IPS-18c (cell line): ENCODE data around the gene DCP1A.
"Not testable (repeated sequence)": the region's sequence is repeated elsewhere in the genome, so short reads cannot be mapped to it uniquely, and the experiment has no call there.

ENCODE experiments used
- H3K4me3 ChIP-seq: 2 replicates; pipeline ENCODE4 v1.7.0; 2013; ENCODE audit warnings: low read depth, mild to moderate bottlenecking, low read length, moderate library complexity; ENCODE audit not compliant: insufficient read depth
- H3K9me3 ChIP-seq: one replicate; pipeline ENCODE4 v1.6.1; 2013; ENCODE audit warnings: mild to moderate bottlenecking, low read length, moderate library complexity; ENCODE audit not compliant: control insufficient read depth, insufficient read depth

The DCP1A gene

DNA sequence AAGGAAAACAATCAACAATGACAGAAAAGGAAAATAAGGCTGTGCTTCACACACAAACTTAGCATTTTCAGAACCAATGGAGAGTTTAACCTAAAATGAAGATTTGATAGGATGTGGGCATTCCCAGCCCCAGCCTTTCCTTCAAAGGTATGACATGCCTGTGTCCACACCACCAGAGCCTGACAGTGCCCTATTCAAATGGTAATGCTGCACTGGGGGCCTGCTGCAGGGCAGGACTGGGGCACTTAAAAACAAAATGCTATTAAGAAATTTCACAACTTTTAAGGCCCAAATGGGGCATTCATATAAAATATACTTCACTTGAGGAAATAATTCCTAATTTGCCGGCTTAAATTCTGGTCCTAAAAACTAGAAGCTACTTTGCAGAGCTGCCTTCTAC is 60.6 kb downstream of the DCP1A start:
- no peaks in the 10 kb centered on the region for H3K9me3 ChIP-seq
- no peak overlapping the region for H3K4me3 ChIP-seq

DNA sequence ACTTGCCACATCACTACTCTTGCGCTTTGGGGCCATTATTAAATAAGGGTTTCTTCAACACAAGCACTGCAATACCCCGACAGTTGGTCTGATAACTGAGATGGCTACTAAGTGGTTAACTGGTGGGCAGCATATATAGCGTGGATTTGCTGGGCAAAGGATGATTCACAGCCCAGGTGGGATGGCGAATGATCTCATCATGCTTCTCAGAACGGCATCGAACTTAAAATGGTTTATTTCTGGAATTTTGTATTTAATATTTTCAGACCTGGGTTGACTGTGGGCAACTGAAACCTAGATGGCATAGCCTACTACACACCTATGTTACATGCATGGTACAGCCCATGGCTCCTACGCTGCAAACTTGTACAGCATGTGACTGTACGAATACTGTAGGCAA is 64.8 kb downstream of the DCP1A start:
- Histone ChIP-seq H3K9me3 (no peaks in the 10 kb centered on the region), H3K4me3 (no peak overlapping the region)

DNA sequence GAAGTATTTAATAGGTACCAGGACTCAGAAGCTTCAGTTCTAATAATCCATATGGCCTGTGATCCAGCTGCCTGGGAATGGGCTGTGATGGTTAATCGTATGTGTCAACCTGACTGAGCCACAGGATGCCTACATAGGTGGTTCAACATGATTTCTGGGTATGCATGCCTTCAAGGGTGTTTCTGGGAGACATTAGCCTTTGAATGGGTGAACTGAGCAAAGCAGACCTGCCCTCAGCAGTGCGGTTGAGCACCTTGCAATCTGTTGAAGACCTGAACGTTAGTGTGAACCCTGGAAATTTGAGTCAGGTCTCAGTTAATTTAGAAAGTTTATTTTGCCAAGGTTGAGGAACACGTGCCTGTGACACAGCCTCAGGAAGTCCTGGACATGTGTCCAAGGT is 68.7 kb downstream of the DCP1A start:
- Histone ChIP-seq H3K4me3 (no peak overlapping the region), H3K9me3 (no peaks in the 10 kb centered on the region)

DNA sequence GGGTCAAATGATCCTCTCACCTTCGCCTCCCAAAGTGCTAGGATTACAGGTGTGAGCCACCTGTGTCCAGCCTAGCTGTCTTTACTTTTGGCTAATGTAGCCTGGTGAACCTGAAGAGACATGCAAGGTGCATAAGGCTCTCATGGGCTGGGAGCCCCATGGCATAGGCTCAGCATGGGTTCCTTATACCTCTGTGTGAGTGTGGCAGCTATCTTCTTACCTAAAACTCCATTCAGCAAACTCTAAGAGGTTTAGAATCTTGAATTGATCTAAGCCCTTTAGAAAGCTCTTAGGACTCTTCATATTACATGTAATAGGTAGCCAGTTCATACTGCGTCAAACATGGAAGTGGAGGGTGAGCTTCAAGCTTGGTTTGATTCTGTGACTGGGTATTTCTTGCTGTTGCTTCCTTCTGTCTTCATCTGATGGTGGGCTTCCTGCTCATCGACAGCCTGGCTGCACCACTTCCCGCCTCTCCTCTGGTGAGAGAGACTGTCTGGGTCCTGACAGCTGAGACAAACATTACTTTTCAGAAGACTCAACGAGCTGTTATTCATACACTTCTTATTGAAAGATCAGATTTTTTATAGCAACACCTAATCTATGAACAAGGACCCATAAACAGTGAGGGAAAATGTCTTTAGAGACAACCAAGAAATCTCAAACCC is 72.3 kb downstream of the DCP1A start:
- H3K4me3 ChIP-seq = no peak overlapping the region
- H3K9me3 ChIP-seq = peaks cover 3% of the 10 kb centered on the region

DNA sequence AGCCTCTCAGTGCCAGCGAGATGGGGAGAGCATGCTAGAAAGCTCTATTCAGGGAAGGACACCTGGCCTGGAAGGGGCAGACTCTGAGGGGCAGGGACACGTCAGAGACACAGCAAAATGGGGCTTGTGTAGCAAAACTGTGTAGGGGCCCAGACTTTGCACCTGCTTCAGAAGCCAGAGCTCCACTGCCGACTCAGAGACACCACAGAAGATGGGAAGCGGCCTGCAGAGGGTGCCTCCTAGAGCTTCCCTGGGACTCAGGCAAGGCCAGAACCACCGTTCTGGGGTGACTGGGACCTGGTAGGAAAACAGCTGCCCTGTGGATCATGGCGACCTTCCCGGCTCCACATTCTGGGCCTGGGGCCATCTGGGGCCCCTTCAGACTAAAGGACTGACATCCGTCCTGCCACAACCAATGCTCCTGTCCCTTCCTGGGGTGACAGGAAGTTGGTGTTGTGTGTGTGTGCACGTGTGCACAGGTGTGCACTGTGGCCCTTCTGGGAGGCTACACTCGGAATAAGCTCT is 74.1 kb downstream of the DCP1A start:
- H3K4me3 ChIP-seq = no peak overlapping the region
- H3K9me3 ChIP-seq = peaks cover 3% of the 10 kb centered on the region

DNA sequence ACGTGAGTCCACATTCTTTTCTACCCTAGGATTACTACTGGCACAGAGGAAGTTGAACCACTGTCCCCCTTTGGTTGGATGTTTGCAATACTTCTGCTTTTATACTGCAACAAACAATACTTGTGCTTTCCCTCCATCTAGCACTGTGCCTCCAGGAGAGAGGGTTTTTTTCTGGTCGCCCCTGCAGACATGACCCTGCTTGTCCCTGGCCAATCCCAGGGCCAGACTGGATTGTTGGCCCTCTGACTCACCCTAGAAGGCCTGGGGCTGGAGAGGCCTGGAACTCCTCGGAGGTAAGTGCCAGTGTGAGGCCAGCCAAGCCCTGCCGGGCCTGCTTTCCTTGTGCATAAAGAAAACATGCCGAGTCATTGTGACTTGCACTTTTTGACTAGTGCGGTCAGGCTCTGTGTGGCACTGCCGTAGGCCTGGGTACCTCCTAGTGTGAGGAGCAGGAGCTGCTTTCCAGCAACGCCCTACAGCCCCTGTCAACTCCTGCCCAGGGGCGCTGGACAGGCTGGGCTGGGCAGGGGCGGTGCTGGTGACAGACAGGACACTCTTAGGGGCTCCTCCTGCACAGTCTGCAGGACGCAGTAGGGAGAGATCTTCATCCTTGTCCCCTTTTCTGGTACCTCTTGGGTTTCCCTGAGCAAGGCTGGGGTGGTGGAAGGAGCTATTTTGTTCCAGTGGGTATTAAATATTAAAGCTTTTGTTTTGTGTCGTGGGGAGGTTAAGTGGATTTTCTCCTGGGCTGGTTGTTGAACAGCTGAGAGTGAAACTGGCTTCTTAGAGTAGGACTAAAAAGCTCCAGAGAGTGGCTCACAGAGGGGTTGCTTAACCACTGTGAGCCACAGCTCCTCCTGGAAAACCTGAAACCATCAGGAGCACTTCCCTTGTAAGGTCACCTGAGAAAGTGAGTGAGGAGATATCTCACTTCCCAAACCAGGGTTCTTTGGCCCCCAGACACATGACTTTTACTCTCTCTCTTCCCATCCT is 77.2 kb downstream of the DCP1A start:
- H3K4me3 ChIP-seq = no peak overlapping the region
- H3K9me3 ChIP-seq = peaks cover 3% of the 10 kb centered on the region

DNA sequence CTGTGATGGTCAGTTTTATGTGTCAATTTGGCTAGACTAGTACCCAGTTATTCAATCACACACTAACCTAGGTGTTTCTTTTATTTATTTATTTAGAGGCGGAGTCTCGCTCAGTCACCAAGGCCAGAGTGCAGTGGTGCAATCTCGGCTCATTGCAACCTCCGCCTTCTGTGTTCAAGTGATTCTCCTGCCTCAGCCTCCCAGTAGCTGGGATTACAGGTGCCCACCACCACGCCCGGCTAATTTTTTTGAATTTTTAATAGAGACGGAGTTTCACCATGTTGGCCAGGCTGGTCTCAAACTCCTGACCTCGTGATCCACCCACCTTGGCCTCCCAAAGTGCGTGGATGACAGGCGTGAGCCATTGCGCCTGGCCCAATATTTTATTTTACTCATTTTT is 78.2 kb downstream of the DCP1A start:
- not testable (repeated sequence) for H3K9me3 ChIP-seq, H3K4me3 ChIP-seq

DNA sequence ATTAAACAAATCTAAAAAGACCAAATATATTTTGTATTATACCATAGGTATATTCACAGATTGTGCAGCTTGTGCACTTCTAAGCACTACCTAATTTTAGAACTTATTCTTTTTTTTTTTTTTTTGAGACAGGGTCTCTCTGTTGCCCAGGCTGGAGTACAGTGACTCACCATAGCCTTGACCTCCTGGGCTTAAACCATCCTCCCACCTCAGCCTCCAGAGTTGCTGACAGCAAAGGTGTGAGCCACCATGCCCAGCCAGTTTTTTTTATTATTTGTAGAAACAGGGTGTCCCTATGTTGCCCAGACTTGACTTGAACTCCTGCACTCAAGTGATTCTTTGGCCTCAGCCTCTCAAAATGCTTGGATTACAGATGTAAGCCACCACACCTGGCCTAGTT is 79.6 kb downstream of the DCP1A start:
- H3K9me3 ChIP-seq = peaks cover 3% of the 10 kb centered on the region
- H3K4me3 ChIP-seq = no peak overlapping the region

DNA sequence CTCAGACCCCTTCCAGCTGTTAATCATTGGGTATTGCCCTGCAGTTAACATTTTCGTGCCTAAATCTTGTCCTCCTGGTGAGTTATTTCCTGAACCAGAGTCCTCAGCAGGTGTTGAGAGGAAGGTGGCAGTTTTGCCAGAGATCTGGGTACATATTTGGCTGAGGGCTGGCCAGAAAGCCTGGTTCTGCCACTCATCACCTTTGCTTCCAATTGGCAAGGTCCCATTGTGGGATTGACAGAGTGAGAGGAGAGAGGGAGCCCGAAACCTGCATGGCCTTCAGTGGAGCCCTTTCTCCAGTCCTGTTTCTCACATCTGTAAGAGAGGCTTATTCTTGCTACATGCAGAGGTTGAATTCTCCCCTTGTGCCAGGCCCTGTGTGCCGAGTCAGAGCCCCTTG is 82.6 kb downstream of the DCP1A start:
- Histone ChIP-seq H3K9me3 (no peaks in the 10 kb centered on the region), H3K4me3 (no peak overlapping the region)

DNA sequence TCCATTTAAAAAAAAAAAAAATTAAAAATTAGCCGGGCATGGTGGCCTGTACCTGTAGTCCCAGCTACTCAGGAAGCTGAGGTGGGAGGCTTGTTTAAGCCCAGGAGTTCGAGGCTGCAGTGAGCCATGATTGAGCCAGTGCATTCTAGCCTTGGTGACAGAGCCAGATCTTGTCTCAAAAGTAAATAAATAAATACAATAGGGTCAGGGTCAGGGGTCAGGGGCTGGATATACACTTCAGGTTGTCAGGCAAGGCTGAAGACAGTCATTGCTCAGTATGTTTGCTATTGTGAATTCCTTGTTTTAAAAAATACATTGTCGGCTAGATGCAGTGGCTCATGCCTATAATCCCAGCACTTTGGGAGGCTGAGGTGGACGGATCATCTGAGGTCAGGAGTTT is 83.4 kb downstream of the DCP1A start:
- no peaks in the 10 kb centered on the region for H3K9me3 ChIP-seq
- no peak overlapping the region for H3K4me3 ChIP-seq

DNA sequence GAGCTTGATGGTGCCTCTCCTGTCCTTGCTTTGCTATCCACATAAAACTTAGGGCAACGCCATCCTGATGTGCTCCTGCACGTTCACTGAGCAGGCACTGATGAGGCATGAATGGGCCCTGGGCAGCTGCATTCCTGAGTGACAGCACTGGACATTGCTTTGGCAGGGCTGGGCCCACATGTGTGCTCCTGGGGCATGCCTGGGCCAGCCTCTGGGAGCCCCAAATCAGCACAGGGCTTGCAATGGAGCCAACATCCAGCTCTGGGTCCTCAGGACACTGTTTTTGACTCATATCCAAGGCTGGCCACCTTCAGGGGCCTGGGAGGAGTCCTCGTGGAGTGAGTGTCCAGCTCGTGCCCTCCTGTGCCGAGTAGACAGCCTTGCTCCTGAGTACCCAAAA is 85.6 kb downstream of the DCP1A start:
- no peaks in the 10 kb centered on the region for H3K9me3 ChIP-seq
- H3K4me3 ChIP-seq = no peak overlapping the region

DNA sequence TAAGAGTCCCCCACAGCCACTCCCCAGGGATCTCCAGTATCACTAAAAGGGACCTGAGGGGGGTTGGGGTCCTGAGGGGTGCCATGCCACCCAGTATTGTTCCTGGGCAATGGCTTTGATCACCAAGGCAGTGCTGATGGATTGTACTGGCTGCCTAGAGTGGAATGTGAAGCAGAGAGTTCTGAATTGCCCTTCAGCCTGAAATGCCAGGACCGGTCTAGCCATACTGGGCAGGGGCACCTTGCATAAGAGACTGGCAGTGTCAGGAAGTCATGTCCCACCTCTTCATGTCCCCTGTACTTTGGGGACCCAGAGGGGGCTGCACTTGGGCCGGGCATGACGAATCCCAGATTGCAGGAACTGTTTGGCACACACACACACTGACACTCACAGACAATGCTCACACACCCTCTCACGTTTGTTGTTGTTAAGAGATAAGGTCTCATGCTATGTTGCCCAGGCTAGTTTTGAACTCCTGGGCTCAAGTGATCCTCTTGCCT is 87.0 kb downstream of the DCP1A start:
- Histone ChIP-seq H3K4me3 (no peak overlapping the region), H3K9me3 (no peaks in the 10 kb centered on the region)

DNA sequence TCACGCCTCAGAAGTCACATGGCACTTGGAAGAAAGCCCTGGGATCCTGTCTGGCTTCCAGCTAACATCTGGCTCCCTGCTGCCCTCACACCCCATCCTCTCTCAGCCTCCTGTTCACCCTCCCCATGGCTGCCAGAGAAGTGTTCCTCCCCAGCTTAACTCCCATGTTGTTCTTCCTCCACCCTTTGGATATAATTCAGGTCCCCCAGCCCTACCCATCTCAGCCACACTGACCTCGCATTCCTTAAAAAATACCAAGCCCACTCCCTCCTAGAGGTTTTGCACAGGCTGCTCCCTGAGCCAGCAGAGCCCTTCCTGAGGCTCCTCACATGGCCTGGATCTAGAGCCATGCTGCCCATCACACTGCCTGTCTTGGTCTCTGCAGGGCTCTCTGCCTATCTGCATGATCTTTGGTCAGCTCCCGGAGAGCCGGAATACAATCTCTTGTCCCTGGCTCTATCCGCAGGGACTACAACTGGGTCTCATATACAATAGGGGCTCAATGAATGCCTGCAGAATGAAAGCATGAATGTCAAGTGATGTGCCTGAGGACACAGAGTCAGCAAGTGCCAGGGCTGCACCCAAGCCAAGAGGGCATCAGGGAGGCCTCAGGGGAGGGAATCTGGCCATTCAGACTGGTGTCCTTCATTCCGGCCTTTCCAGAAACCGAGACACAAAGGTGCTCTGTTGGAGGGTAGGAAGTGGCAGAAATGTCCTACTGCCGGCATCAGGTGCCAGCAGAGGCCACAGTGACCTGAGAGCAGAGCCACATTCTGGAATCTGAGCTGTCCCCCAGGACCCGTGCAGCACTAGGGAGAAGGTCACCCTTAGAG is 87.7 kb downstream of the DCP1A start:
- no peak overlapping the region for H3K4me3 ChIP-seq
- no peaks in the 10 kb centered on the region for H3K9me3 ChIP-seq

DNA sequence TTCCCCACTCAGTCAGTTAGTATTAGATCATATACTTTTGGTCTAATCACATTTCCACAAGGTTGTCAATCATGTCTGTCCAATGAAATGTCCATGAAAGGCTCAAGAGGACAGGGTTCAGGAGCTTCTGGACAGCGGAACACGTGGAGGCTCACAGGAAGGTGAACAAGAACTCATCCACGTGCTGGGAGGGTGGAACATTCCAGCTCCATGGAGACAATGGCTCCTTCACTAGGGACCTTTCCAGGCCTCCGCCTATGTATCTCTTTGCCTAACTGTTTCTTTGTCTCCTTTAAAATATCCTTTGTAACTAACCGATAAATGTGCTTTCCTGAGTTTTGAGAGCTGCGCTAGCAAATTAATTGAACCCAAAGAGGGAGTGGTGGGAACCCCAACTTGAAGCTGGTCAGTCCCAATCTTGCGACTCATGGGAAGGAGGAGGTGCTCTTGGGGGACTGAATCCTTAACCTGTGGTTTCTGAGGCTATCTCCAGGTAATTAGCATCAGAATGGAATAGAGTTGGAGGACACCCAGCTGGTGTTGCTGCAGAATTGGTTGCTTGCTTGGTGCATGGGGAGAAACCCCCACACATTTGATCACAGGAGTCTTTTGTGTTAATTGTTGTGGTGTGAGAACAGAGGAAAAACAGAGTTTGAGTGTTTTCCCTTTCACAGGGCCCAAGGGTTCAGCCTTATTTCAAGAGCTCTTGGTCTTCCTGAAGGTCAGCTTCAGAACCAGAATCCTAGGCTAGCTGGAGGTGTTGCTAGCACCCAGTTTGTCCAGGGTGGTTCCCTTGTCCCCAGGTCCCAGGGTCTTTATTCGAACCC is 88.5 kb downstream of the DCP1A start:
- Histone ChIP-seq H3K4me3 (no peak overlapping the region), H3K9me3 (no peaks in the 10 kb centered on the region)

DNA sequence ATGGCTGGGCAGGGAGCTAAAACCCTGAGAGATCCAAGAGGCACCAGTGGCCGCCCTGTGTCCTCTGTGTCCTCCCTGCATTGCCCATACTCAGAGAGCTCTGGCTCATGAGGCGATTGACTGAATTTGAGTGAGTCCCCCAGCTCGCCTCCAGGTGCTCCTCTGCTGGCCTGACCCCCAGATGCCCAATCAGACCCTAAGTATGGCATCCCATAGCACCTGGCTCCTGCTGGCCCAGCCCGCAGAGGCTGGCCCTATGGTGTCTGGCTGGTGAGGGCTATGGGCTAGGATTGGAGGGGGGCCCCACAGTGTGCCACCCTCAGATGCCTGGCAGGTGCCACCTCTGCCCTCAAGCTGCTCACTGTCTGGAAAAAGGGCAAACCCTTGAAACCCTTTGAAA is 89.9 kb downstream of the DCP1A start:
- Histone ChIP-seq H3K9me3 (no peaks in the 10 kb centered on the region), H3K4me3 (no peak overlapping the region)

DNA sequence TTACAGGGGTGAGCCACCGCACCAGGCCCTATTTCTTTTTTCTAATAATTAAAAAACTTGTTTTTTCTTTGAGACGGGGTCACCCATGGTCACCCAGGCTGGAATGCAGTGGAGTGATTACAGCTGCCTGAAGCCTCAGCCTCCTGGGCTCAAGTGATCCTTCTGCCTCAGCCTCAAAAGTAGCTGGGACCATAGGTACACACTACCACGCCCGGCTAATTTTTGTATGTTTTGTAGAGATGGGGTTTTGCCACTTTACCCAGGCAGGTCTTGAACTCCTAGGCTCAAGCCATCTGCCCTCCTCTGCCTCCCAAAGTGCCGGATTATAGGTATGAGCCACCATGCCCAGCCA is 90.7 kb downstream of the DCP1A start:
- Histone ChIP-seq H3K4me3 (no peak overlapping the region), H3K9me3 (no peaks in the 10 kb centered on the region)
